HEK293 (cell line): ENCODE results near the gene CLN6.
A peak's percentile ranks its signal among the peaks of the same experiment; 100 is the strongest.

Experiments
- CTCF ChIA-PET: fragments of 350-600 bp; formaldehyde crosslinking; extraction: SDS; loops from one replicate; lab custom pipeline; 2021; ENCODE audit warnings: antibody characterized with exemption; lab: Yijun Ruan, JAX
- POLR2A ChIA-PET: fragments of 300-600 bp; formaldehyde crosslinking; extraction: SDS; loops from one replicate; lab custom pipeline; 2020; ENCODE audit warnings: antibody characterized with exemption, inconsistent platforms; lab: Yijun Ruan, JAX
- H3K27ac ChIP-seq: fragments of 200-500 bp; sonication (Bioruptor generic); 2 replicates; pipeline ENCODE4 v1.5.1; 2014; ENCODE audit warnings: low read depth, low read length, control low read depth, inconsistent platforms; ENCODE audit errors: extremely low read depth
- H3K36me3 ChIP-seq, 2 experiments: fragments of 200-500 bp in 1 of 2; sonication (Bioruptor generic) in 1 of 2; 1 replicate in 1 of 2; 2 replicates in 1 of 2; pipeline ENCODE4 v1.5.1; 2014 to 2017; ENCODE audit warnings: inconsistent platforms in 2 of 2, low read length in 2 of 2; ENCODE audit not compliant: control insufficient read depth in 2 of 2, insufficient read depth in 1 of 2
- H3K4me1 ChIP-seq: fragments of 200-500 bp; sonication (Bioruptor generic); 2 replicates; pipeline ENCODE4 v1.5.1; 2014; ENCODE audit warnings: mild to moderate bottlenecking, low read length, inconsistent platforms; ENCODE audit not compliant: control insufficient read depth, insufficient read depth
- H3K4me3 ChIP-seq: 2 replicates; pipeline ENCODE4 v1.5.1; 2011; ENCODE audit warnings: low read depth, mild to moderate bottlenecking, control low read depth, low read length, moderate library complexity
- H3K9me3 ChIP-seq: fragments of 200-500 bp; sonication (Bioruptor generic); 2 replicates; pipeline ENCODE4 v1.5.1; 2014; ENCODE audit warnings: low read depth, low read length, inconsistent platforms; ENCODE audit not compliant: control insufficient read depth, insufficient read depth
- EGR2 ChIP-seq: fragments of 450-650 bp; formaldehyde crosslinking; IDR thresholded peaks from 2 replicates; pipeline ENCODE4 v1.5.1; 2016; ENCODE audit warnings: low read depth, missing biosample characterization, missing genetic modification characterization
- ZBTB10 ChIP-seq: fragments of 450-650 bp; formaldehyde crosslinking; IDR thresholded peaks from 2 replicates; pipeline ENCODE4 v1.5.1; 2016; ENCODE audit warnings: missing biosample characterization, missing genetic modification characterization
- ZNF10 ChIP-seq: fragments of 450-650 bp; formaldehyde crosslinking; IDR thresholded peaks from 2 replicates; pipeline ENCODE4 v1.5.1; 2017; ENCODE audit warnings: missing biosample characterization, missing genetic modification characterization
- ZNF133 ChIP-seq: fragments of 450-650 bp; formaldehyde crosslinking; IDR thresholded peaks from 2 replicates; pipeline ENCODE4 v1.5.1; 2016; ENCODE audit warnings: missing biosample characterization, missing genetic modification characterization
- ZNF148 ChIP-seq: fragments of 450-650 bp; formaldehyde crosslinking; IDR thresholded peaks from 2 replicates; pipeline ENCODE4 v1.5.0; 2017; ENCODE audit warnings: missing biosample characterization, missing genetic modification characterization, borderline replicate concordance
- ZNF223 ChIP-seq: fragments of 450-650 bp; formaldehyde crosslinking; IDR thresholded peaks from 2 replicates; pipeline ENCODE4 v1.5.1; 2016; ENCODE audit warnings: missing biosample characterization, missing genetic modification characterization
- ZNF350 ChIP-seq: fragments of 450-650 bp; formaldehyde crosslinking; IDR thresholded peaks from 2 replicates; pipeline ENCODE4 v1.5.0; 2017; ENCODE audit warnings: missing biosample characterization, mild to moderate bottlenecking, missing genetic modification characterization
- ZNF354C ChIP-seq: fragments of 450-650 bp; formaldehyde crosslinking; IDR thresholded peaks from 2 replicates; pipeline ENCODE4 v1.5.1; 2016; ENCODE audit warnings: missing biosample characterization, missing genetic modification characterization, low read depth, borderline replicate concordance
- ZNF426 ChIP-seq: fragments of 450-650 bp; formaldehyde crosslinking; IDR thresholded peaks from 2 replicates; pipeline ENCODE4 v1.5.1; 2017; ENCODE audit warnings: missing biosample characterization, missing genetic modification characterization, mild to moderate bottlenecking, inconsistent platforms, moderate library complexity
- ZNF514 ChIP-seq: fragments of 450-650 bp; formaldehyde crosslinking; IDR thresholded peaks from 2 replicates; pipeline ENCODE4 v1.5.1; 2016; ENCODE audit warnings: missing biosample characterization, missing genetic modification characterization
- ZNF580 ChIP-seq: fragments of 450-650 bp; formaldehyde crosslinking; IDR thresholded peaks from 2 replicates; pipeline ENCODE4 v1.5.1; 2016; ENCODE audit warnings: missing biosample characterization, missing genetic modification characterization
- ZNF623 ChIP-seq: fragments of 450-650 bp; formaldehyde crosslinking; IDR thresholded peaks from 2 replicates; pipeline ENCODE4 v1.5.1; 2016; ENCODE audit warnings: missing biosample characterization, missing genetic modification characterization
- TF ChIP-seq, protein P1 (sequence below): fragments of 450-650 bp; formaldehyde crosslinking; IDR thresholded peaks from 2 replicates; pipeline ENCODE4 v1.5.1; 2016; ENCODE audit warnings: missing biosample characterization, missing genetic modification characterization

The CLN6 gene

DNA sequence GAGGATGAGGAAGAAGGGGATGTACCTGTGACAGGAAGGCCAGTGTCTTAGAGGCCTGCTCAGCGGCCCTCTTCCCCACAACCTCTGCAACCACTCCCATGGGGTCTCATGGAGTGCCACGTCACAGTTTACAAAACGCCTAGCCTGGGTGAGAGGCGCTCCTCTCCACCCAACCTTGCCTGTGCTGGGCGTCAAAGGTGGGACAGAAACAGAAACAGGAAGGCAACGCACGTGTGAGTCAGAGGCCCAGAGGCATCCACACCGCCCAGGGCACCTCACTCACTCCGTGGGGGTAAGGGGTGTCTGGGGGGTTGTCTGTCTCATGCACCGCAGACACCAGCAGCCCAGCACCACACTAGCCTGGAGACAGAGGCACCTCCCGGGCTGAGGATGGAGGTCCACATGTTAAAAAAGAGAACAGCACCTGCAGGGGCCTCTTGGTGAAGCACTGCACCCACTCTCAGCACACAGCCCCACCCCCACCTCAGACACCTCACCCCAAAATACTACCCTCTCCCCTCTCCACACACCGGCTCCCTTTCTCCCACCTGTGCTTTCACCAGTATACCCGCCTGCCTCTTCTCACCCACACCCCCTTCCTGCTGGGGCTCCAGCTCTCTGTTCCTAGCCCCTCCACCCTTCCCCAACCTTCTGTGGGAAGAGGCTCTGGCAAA lies 19.7 kb downstream of the CLN6 start:
- H3K9me3 ChIP-seq: no peaks in the 10 kb centered on the region
- POLR2A ChIA-PET: no interaction called here
- CTCF ChIA-PET: interaction anchor here (0.6 to 2.8 kb wide), 7 partner anchors 10 to 813 kb away, joined by 3 to 8 read pairs (median 3); no protein-coding TSS in a partner anchor
- H3K36me3 ChIP-seq: peaks cover 6 to 48% of the 10 kb centered on the region in 2 experiments; a peak in 2 of 3 replicates
- TF ChIP-seq ZNF623 (tag by site-specific recombination): no peak
- TF ChIP-seq ZNF148 (tag by site-specific recombination): no peak
- no peak for TF ChIP-seq ZNF223 (tag by site-specific recombination)
- peak; percentile 42; the same call in 1 of the 2 replicates for TF ChIP-seq ZBTB10 (tag by site-specific recombination)
- TF ChIP-seq ZNF133 (tag by site-specific recombination): no peak
- 0 out of 2 replicates have a peak, but pooled peaks have one; percentile 19 for TF ChIP-seq EGR2 (tag by site-specific recombination)
- TF ChIP-seq, protein P1, sequence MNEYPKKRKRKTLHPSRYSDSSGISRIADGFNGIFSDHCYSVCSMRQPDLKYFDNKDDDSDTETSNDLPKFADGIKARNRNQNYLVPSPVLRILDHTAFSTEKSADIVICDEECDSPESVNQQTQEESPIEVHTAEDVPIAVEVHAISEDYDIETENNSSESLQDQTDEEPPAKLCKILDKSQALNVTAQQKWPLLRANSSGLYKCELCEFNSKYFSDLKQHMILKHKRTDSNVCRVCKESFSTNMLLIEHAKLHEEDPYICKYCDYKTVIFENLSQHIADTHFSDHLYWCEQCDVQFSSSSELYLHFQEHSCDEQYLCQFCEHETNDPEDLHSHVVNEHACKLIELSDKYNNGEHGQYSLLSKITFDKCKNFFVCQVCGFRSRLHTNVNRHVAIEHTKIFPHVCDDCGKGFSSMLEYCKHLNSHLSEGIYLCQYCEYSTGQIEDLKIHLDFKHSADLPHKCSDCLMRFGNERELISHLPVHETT: no peak
- H3K4me1 ChIP-seq: no peaks in the 10 kb centered on the region
- no peak overlapping the region for H3K4me3 ChIP-seq
- H3K27ac ChIP-seq: no peak overlapping the region

- Histone ChIP-seq H3K4me1 (no peaks in the 10 kb centered on the region), H3K9me3 (no peaks in the 10 kb centered on the region), H3K36me3 (peaks cover 6 to 44% of the 10 kb centered on the region in 2 experiments; a peak in 2 of 3 replicates), H3K4me3 (no peak overlapping the region), H3K27ac (no peak overlapping the region)
- POLR2A ChIA-PET: no interaction called here
- CTCF ChIA-PET: interaction anchor here (1.5 kb wide), 1 partner anchor 15 kb away, joined by 3 read pairs; no protein-coding TSS in a partner anchor
- no peak for TF ChIP-seq ZNF354C (tag by site-specific recombination)
- TF ChIP-seq ZNF426 (tag by site-specific recombination): no peak
- TF ChIP-seq ZNF514 (tag by site-specific recombination): no peak
- TF ChIP-seq ZNF350 (tag by site-specific recombination): no peak
- peak; percentile 54 for TF ChIP-seq ZNF623 (tag by site-specific recombination)
- no peak for TF ChIP-seq ZNF10 (tag by site-specific recombination)
- no peak for TF ChIP-seq ZNF580 (tag by site-specific recombination)
Measured at GRCh38 chr15:68209272-68209671, 20.3 kb downstream of the CLN6 start.
